ENCODE data around the gene TCF7L2. TPM values are rescaled to one million over a fixed set of nuclear protein-coding genes. Genes with fewer than 3 reads are reported as not detected.

TCF7L2 gene
- total and polyA plus RNA-seq, 12 donors, result 8.7 to 24.7 (median 14.8) TPM

DNA sequence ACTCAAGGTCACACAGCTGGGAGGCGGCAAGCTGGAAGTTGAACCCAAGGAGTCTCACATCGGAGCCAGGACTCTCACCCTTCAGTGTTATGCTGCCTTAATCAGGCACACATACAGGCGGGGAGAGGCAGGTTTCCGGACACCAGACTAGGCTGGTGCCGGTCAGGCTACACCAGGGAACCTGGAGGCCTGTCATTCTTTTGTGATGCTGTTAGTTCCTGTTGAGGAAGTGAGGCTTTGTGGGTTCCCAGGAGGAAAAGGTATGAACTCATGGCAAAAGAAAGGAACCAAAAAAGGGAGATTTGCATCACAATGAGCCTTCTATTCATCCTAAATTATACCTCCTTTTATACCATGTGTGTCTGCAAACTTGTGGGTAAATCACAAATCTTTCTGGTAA, 103.8 kb downstream of the TCF7L2 start:
- Histone ChIP-seq H3K4me1 (replicated peaks in 1 of 2) (peaks cover 4 to 8% of the 10 kb centered on the region in 2 donors), H3K9me3 (replicated peaks in 1 of 3) (no peaks in the 10 kb centered on the region), H3K27me3 (no peaks in the 10 kb centered on the region), H3K27ac (no peak overlapping the region), H3K4me3 (no peak overlapping the region), H3K36me3 (replicated peaks in 1 of 2) (no peaks in the 10 kb centered on the region)
- intact Hi-C loops (cut with DNase I), result no loop called here
- 85 to 91% (median 89%) methylated on average over 5 of the region's 5 CpGs for WGBS, 4 donors
- no peak for DNase-seq
- TF ChIP-seq POLR2A (IDR thresholded peaks at IDR 0.05), result no peak
- no peak for TF ChIP-seq CTCF (IDR thresholded peaks at IDR 0.05)

- H3K4me1 ChIP-seq (replicated peaks in 1 of 2), result peaks cover 9 to 23% of the 10 kb centered on the region in 2 donors
- 92 to 100% (median 95%) methylated on average over 1 of the region's 1 CpG for WGBS, 4 donors
- intact Hi-C loops (cut with DNase I), result no loop called here
Observed at GRCh38 chr10:113055458-113055857, 105.4 kb downstream of the TCF7L2 start.

GRCh38 chr10:113056030-113056429, 106.0 kb downstream of the TCF7L2 start:
- DNase-seq, result no peak
- H3K9me3 ChIP-seq (replicated peaks in 1 of 3), result no peaks in the 10 kb centered on the region
- H3K4me1 ChIP-seq (replicated peaks in 1 of 2), result peaks cover 9 to 28% of the 10 kb centered on the region in 2 donors
- TF ChIP-seq POLR2A (IDR thresholded peaks at IDR 0.05), result no peak
- no peak for TF ChIP-seq CTCF (IDR thresholded peaks at IDR 0.05)
- 71 to 80% (median 74%) methylated on average over 5 of the region's 5 CpGs for WGBS, 4 donors
- H3K36me3 ChIP-seq (replicated peaks in 1 of 2), result no peaks in the 10 kb centered on the region
- no peak overlapping the region for H3K4me3 ChIP-seq
- H3K27me3 ChIP-seq, result no peaks in the 10 kb centered on the region
- no peak overlapping the region for H3K27ac ChIP-seq
- intact Hi-C loops (cut with DNase I), result no loop called here

More at GRCh38 chr10:113055458-113055857, 105.4 kb downstream of the TCF7L2 start:
- no peaks in the 10 kb centered on the region for H3K9me3 ChIP-seq (replicated peaks in 1 of 3)
- no peaks in the 10 kb centered on the region for H3K36me3 ChIP-seq (replicated peaks in 1 of 2)
- no peak for DNase-seq
- no peak overlapping the region for H3K4me3 ChIP-seq
- H3K27ac ChIP-seq, result no peak overlapping the region
- TF ChIP-seq POLR2A (IDR thresholded peaks at IDR 0.05) (no peak), CTCF (IDR thresholded peaks at IDR 0.05) (no peak)
- no peaks in the 10 kb centered on the region for H3K27me3 ChIP-seq

DNA sequence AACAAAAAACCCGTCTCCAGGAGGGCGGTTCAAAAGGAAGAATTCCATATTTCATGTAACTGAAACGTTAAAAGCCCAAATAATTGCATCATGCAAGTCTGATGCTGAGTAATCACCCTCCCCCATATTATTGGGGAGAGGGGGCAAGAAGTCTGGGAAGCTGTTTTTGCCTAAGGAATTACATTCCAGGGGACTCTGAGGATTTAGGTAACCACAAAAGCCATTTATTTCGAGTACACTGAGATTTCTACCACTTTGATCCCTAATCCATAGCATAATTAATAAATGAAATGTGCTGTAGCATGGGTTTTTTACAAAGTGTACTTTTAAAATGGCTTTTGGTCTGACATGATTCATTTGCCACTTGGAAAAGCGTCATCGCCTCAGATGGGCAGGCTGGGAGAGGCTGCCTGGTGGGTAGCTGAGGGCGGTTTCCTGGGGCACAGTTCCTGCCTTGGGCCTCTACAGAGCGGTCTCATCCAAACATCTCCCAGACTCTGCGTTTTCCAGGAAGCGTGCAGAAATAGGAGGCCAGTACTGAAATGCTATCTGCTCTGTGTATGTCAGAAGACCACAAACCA, 106.5 kb downstream of the TCF7L2 start:
- Histone ChIP-seq H3K27me3 (no peaks in the 10 kb centered on the region), H3K9me3 (replicated peaks in 1 of 3) (no peaks in the 10 kb centered on the region), H3K4me3 (no peak overlapping the region), H3K4me1 (replicated peaks in 1 of 2) (peaks cover 9 to 31% of the 10 kb centered on the region in 2 donors), H3K27ac (peak overlapping the region in 1 of 5 donors; percentile 24), H3K36me3 (replicated peaks in 1 of 2) (no peaks in the 10 kb centered on the region)
- intact Hi-C loops (cut with DNase I), result no loop called here
- 79 to 83% (median 82%) methylated on average over 10 of the region's 10 CpGs for WGBS, 4 donors
- TF ChIP-seq POLR2A (IDR thresholded peaks at IDR 0.05) (no peak), CTCF (IDR thresholded peaks at IDR 0.05) (no peak)
- no peak for DNase-seq

All from adrenal gland (tissue), 12 donors.